Activated CD4-positive, alpha-beta T cell treated with anti-CD3 and anti-CD28 coated beads, Interleukin-2, amount 10 ng/mL, durations not matched to agents 7 days and 5 days (primary cell): ENCODE results near the gene SNX30. TPM values are rescaled to one million over a fixed set of nuclear protein-coding genes. Genes with fewer than 3 reads are reported as not detected.

Experiments used
- CTCF ChIA-PET: fragments of 350-600 bp; sonication (Branson Sonifier 250); formaldehyde crosslinking; loops from one replicate; lab custom pipeline; 2021; ENCODE audit warnings: antibody characterized with exemption; lab: Charles Lee
- POLR2A ChIA-PET: fragments of 350-600 bp; sonication (Branson Sonifier 250); formaldehyde crosslinking; loops from one replicate; lab custom pipeline; 2021; ENCODE audit warnings: antibody characterized with exemption; lab: Charles Lee
- DNase-seq: peaks from one replicate; pipeline ENCODE4 v3.0.0-alpha.2; 2020
- H3K27ac Mint-ChIP-seq: one replicate; pipeline ENCODE4 v1.8.0; 2021; ENCODE audit warnings: mild to moderate bottlenecking, moderate library complexity, mixed read lengths
- H3K27me3 Mint-ChIP-seq: one replicate; pipeline ENCODE4 v1.8.0; 2021; ENCODE audit warnings: mixed read lengths
- H3K36me3 Mint-ChIP-seq: one replicate; pipeline ENCODE4 v1.8.0; 2021; ENCODE audit warnings: low read depth, mixed read lengths
- H3K4me1 Mint-ChIP-seq: one replicate; pipeline ENCODE4 v1.8.0; 2021; ENCODE audit warnings: mixed read lengths
- H3K4me3 Mint-ChIP-seq: one replicate; pipeline ENCODE4 v1.8.0; 2021; ENCODE audit warnings: mild to moderate bottlenecking, moderate library complexity, mixed read lengths
- H3K9me3 Mint-ChIP-seq: one replicate; pipeline ENCODE4 v1.8.0; 2021; ENCODE audit warnings: mixed read lengths
- total RNA-seq, 2 experiments: library from RNA; stranded (reverse); gene quantifications; one replicate each; pipeline ENCODE4 v1.2.3, GENCODE V29; 2021

Gene SNX30
- total RNA-seq, 2 experiments from 2014 or later, result 6.9 to 7.4 TPM

DNA sequence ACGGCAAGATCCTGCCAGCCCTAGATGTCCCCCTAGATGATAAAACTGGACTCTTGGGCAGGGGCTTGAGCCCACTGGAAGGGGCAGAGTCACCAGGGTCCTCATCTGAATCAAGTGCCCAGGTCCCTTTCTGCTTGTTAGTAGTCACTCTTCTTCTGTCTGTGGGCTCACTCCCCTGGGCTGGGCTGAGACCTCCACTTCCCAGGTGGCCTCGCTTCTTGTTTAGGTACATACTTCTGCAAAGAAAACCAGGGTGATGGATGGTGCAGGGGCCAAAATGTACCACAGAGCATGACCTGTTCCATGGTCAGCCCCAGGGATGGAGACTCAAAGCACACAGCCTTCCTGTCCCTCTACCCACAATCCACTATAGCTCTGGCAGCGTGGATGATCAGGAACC, 141.0 kb downstream of the SNX30 start:
- DNase-seq, result no peak
- Mint-ChIP-seq H3K27me3 (peaks cover 51% of the 10 kb centered on the region), H3K4me1 (peaks cover 8% of the 10 kb centered on the region), H3K4me3 (no peak overlapping the region), H3K36me3 (no peaks in the 10 kb centered on the region), H3K27ac (no peak overlapping the region), H3K9me3 (no peaks in the 10 kb centered on the region)
- CTCF ChIA-PET, result interaction anchor here (2.6 kb wide), 1 partner anchor 11 kb away, joined by 10 read pairs; no protein-coding TSS in a partner anchor
- POLR2A ChIA-PET, result no interaction called here

DNA sequence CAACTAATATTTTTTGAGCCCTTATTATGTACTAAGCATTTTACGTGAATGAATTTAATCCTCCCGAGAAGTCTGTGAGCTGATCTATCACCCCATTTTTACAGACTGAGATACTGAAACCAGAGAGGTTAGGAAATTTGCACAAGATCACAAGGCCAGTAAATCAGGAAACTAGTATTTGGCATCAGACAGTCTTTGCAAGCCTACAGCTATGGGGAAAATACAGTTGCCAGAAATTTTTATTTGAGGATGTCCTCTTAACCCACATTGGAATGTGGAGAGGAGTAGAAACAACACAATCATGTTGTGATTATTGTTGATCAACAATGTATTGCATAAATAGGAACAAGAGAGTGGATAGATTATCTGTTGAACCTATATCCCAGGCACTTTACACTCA, 142.4 kb downstream of the SNX30 start:
- H3K4me1 Mint-ChIP-seq, result peaks cover 8% of the 10 kb centered on the region
- ChIA-PET CTCF (interaction anchor here (0.6 to 2.6 kb wide), 2 partner anchors 10 to 24 kb away, joined by 3 to 10 read pairs; no protein-coding TSS in a partner anchor), POLR2A (no interaction called here)
- no peak for DNase-seq
- H3K27me3 Mint-ChIP-seq, result peaks cover 53% of the 10 kb centered on the region
- no peak overlapping the region for H3K4me3 Mint-ChIP-seq
- no peaks in the 10 kb centered on the region for H3K9me3 Mint-ChIP-seq
- H3K36me3 Mint-ChIP-seq, result no peaks in the 10 kb centered on the region
- no peak overlapping the region for H3K27ac Mint-ChIP-seq

DNA sequence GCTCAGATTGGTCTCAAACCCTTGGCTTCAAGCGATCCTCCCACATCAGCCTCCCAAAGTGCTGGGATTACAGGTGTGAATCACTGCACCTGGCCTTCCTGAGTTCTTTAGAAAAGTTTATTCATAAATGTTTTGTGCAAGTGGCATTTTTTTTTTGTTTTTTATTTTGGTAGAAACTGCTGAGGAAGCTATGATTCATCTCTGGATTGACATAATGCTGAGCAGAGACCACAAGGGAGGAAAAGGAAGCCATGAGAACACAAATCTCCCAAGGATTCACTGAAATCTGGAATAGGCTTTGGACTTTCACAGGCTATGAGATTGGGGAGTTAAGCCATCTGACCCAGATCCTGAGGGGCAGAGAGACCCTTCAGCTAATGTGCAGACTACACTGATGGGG, 143.5 kb downstream of the SNX30 start:
- H3K36me3 Mint-ChIP-seq, result no peaks in the 10 kb centered on the region
- no peak overlapping the region for H3K4me3 Mint-ChIP-seq
- H3K4me1 Mint-ChIP-seq, result peaks cover 14% of the 10 kb centered on the region
- no peaks in the 10 kb centered on the region for H3K9me3 Mint-ChIP-seq
- ChIA-PET CTCF (interaction anchor here (0.8 to 2.6 kb wide), 2 partner anchors 9 kb away, joined by 3 to 10 read pairs; no protein-coding TSS in a partner anchor), POLR2A (no interaction called here)
- H3K27ac Mint-ChIP-seq, result no peak overlapping the region
- H3K27me3 Mint-ChIP-seq, result peaks cover 62% of the 10 kb centered on the region
- no peak for DNase-seq

DNA sequence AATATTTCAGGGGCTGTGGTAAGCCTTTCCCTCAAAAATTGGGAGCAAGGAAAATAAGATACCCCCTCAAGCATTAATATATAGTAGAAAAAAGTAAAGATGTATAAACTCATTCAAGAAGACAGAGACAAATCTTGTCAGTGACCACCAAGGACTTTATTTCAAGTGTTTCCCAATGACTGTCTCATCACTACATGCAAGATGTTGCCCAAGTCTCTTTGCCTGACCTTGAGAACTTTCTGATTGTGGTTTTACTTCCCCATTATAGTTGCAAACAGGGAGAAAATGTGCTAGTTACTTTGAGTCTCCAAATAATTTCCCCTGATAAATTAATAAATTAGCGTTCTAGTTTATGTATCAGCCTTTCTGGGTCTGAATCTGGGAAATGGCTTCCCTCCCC, 144.1 kb downstream of the SNX30 start:
- ChIA-PET POLR2A (no interaction called here), CTCF (interaction anchor here (0.8 kb wide), 1 partner anchor 8 kb away, joined by 3 read pairs; no protein-coding TSS in a partner anchor)
- Mint-ChIP-seq H3K4me1 (peaks cover 16% of the 10 kb centered on the region), H3K27ac (no peak overlapping the region), H3K9me3 (no peaks in the 10 kb centered on the region), H3K27me3 (peaks cover 60% of the 10 kb centered on the region), H3K4me3 (no peak overlapping the region), H3K36me3 (no peaks in the 10 kb centered on the region)
- DNase-seq, result no peak

DNA sequence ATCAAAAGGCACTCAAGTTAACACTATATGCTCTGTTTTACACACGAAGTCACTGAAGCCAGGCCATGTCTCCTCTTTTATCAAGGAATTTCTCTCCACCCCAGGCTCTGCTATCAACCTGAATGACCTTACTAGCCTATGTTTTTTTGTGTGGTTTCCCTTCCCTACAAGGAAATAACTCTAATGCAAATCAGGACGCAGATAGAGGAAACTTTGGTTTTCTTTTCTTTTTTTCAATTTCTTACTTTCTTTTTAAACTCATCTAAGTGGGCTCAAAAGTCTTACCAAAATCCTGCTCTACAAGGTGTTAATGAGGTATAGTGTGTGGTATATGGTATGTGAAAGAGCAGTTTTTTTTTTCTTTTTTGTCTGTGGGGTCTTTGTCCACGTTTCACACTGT, 145.6 kb downstream of the SNX30 start:
- H3K4me1 Mint-ChIP-seq, result peaks cover 16% of the 10 kb centered on the region
- peaks cover 55% of the 10 kb centered on the region for H3K27me3 Mint-ChIP-seq

DNA sequence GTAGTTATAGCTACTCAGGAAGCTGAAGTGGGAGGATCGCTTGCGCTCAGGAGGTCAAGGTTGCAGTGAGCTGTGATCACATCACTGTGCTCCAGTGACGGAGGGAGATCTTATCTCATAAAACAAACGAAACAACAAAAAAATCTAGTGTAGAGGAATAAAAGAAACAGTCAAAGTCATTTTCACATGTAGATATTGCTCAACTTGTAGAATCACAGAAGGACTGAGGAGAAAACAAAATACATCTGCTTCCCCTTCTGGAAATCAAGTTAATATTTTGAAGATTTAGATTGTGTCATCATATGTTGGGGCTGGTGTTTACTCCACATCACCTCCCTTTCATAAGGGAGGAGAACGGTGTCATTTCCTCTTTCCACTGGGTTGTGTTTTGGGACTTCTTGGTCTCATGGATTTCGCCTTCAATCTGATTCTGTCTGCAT, 148.3 kb downstream of the SNX30 start:
- peak; percentile 12 for DNase-seq
- ChIA-PET CTCF (no interaction called here), POLR2A (no interaction called here)
- Mint-ChIP-seq H3K27me3 (peaks cover 40% of the 10 kb centered on the region), H3K4me3 (no peak overlapping the region), H3K27ac (no peak overlapping the region), H3K9me3 (no peaks in the 10 kb centered on the region), H3K36me3 (no peaks in the 10 kb centered on the region), H3K4me1 (peaks cover 22% of the 10 kb centered on the region)

More for the DNA sequence above, 145.6 kb downstream of the SNX30 start:
- Mint-ChIP-seq H3K9me3 (no peaks in the 10 kb centered on the region), H3K27ac (no peak overlapping the region), H3K4me3 (no peak overlapping the region), H3K36me3 (no peaks in the 10 kb centered on the region)
- ChIA-PET CTCF (no interaction called here), POLR2A (no interaction called here)
- DNase-seq, result no peak

DNA sequence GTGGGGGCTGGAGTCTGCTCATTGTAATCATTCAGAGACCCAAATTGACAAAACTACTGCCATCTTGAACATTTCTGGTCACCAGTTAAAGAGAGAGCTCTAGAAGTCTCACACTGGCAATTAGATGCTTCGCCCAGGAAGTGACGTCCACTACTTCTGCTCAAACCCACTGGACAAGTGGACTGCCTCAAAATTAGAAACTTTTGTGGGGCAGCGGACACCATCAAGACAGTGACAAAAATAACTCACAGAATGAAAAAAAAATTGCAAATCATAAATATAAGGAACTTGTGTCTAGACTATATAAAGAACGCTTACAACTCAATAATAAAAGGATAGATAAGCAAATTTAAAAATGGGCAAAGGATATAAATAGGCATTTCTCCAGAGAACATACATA, 149.9 kb downstream of the SNX30 start:
- no peaks in the 10 kb centered on the region for H3K9me3 Mint-ChIP-seq
- H3K27ac Mint-ChIP-seq, result no peak overlapping the region
- POLR2A ChIA-PET, result no interaction called here
- no peak for DNase-seq
- peaks cover 22% of the 10 kb centered on the region for H3K4me1 Mint-ChIP-seq
- H3K27me3 Mint-ChIP-seq, result peaks cover 30% of the 10 kb centered on the region
- H3K4me3 Mint-ChIP-seq, result no peak overlapping the region
- CTCF ChIA-PET, result no interaction called here
- H3K36me3 Mint-ChIP-seq, result no peaks in the 10 kb centered on the region

DNA sequence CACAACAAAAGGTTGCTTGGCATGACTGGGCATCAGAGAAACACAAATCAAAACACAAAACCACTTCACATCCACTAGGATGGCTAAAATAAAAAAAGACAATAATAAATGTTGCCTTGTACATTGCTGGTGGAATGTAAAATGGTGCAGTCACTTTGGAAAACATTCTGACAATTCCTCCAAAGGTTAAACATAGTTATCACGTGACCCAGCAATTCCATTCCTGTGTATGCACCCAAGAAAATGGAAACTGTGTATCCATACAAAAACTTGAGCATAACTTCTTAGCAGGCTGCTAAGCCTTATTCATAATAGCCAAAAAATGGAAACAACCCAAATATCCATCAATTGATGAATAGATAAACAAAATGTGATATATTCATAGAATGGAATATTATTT, 150.3 kb downstream of the SNX30 start:
- Mint-ChIP-seq H3K4me3 (no peak overlapping the region), H3K27ac (no peak overlapping the region), H3K36me3 (no peaks in the 10 kb centered on the region), H3K9me3 (no peaks in the 10 kb centered on the region), H3K27me3 (peaks cover 30% of the 10 kb centered on the region), H3K4me1 (peaks cover 21% of the 10 kb centered on the region)
- POLR2A ChIA-PET, result no interaction called here
- CTCF ChIA-PET, result interaction anchor here (2.8 kb wide), 1 partner anchor 56 kb away, joined by 16 read pairs; no protein-coding TSS in a partner anchor
- no peak for DNase-seq

DNA sequence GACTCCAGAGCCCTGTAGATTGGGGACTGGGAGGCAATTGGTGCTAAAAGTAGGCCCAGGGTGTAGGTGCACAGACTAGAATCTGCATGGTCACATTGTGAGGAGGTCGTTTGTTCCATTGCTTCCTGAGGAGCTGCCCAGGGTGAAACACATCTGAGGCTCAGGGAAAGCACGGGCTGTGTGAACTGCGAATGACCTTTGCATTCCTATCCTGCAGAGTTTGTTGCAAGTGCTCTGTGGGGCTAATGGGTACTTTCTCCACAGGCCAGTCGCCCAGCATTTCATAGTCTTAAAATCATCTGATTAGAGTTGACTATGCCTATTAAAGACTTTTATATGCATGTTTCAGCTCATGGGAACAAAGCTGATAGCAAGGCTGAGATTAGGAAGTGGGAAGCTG, 154.5 kb downstream of the SNX30 start:
- CTCF ChIA-PET, result no interaction called here
- no peak overlapping the region for H3K27ac Mint-ChIP-seq
- peaks cover 8% of the 10 kb centered on the region for H3K4me1 Mint-ChIP-seq
- H3K27me3 Mint-ChIP-seq, result peaks cover 11% of the 10 kb centered on the region
- no peak overlapping the region for H3K4me3 Mint-ChIP-seq
- POLR2A ChIA-PET, result no interaction called here
- DNase-seq, result no peak
- H3K9me3 Mint-ChIP-seq, result no peaks in the 10 kb centered on the region
- H3K36me3 Mint-ChIP-seq, result no peaks in the 10 kb centered on the region

DNA sequence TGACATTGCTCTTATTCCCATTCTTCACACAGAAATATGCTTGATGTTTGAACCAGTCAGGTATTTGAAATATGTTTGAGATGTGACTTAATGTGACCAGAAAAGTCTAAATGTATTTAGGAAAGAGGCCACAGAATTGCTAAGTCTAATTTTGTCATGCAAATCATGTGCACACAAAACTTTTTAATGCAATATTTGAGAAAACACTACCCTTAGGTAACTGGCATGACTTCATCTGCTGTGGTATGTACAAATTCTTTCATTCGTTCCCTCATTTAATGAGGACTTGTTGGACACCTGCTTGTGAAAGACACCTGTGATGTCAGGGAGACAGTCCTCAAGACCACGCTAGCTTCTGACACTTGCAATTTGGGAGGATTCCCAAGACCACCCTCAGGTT, 161.2 kb downstream of the SNX30 start:
- ChIA-PET POLR2A (no interaction called here), CTCF (interaction anchor here (2.9 kb wide), 1 partner anchor 8 kb away, joined by 8 read pairs; no protein-coding TSS in a partner anchor)
- Mint-ChIP-seq H3K27me3 (peaks cover 10% of the 10 kb centered on the region), H3K36me3 (no peaks in the 10 kb centered on the region), H3K4me3 (no peak overlapping the region), H3K27ac (no peak overlapping the region), H3K9me3 (no peaks in the 10 kb centered on the region), H3K4me1 (no peaks in the 10 kb centered on the region)
- no peak for DNase-seq

DNA sequence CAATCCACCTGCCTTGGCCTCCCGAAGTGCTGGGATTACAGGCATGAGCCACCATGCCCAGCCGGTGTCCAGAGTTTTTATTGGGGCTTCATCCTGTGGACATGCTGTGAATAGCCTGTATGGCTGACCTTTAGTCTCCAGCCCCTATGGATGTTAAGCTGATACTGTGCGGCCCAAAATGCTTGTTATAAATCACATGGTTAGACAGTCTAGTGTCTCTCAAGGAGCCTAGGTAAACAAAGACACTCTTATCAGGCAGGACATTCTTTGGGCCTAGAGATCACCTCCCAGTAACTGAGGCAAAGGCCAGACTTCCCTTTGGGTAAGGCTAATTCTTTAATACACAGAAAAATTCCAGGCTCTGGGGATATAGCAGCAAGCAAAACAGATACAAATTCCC, 162.1 kb downstream of the SNX30 start:
- ChIA-PET CTCF (interaction anchor here (2.9 kb wide), 1 partner anchor 9 kb away, joined by 8 read pairs; no protein-coding TSS in a partner anchor), POLR2A (no interaction called here)
- DNase-seq, result no peak
- Mint-ChIP-seq H3K36me3 (no peaks in the 10 kb centered on the region), H3K9me3 (no peaks in the 10 kb centered on the region), H3K27me3 (peaks cover 13% of the 10 kb centered on the region), H3K4me3 (no peak overlapping the region), H3K4me1 (no peaks in the 10 kb centered on the region), H3K27ac (no peak overlapping the region)

DNA sequence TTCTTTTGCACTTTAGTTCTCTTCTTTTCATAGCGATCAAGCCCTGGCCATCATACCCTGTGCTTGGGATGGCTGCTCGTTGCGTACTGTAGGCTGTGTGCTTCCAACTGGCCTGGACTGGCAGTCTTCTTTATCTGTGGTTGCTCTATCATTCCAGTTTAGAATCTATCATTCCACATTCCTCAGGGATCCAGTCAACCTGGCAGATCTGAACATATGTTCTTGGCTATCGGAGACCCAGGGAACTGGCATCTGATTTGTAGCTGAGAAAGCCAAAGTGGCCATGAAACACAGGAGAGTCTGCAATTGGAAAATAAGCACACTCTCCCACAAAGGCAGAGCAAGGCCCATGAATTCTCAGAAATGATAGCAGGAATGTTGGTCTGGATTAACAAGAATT, 162.8 kb downstream of the SNX30 start:
- Mint-ChIP-seq H3K36me3 (no peaks in the 10 kb centered on the region), H3K27me3 (peaks cover 13% of the 10 kb centered on the region), H3K27ac (no peak overlapping the region), H3K4me1 (no peaks in the 10 kb centered on the region), H3K9me3 (no peaks in the 10 kb centered on the region), H3K4me3 (no peak overlapping the region)
- ChIA-PET POLR2A (no interaction called here), CTCF (interaction anchor here (0.6 to 2.9 kb wide), 2 partner anchors 10 to 16 kb away, joined by 3 to 8 read pairs; no protein-coding TSS in a partner anchor)
- no peak for DNase-seq

DNA sequence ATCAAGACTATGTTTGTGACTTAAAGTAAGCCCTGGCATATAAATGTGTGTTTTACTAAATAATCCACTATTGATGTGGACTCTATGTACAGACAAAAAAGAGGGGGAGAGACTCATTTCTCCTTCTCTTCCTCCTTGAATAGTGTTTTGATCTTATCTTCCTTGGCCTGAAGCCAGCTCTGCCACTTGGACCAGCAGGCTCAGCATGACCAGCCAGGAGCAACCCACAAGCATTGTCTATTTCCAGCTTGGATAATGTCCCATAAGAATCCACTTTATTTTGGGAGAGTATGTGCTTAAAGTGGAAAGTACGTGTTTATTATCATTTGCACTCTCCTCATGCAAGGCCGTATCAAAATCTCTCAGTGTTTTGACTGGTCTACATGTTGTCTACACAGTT, 164.0 kb downstream of the SNX30 start:
- Mint-ChIP-seq H3K4me3 (no peak overlapping the region), H3K27me3 (peaks cover 13% of the 10 kb centered on the region), H3K9me3 (no peaks in the 10 kb centered on the region), H3K4me1 (no peaks in the 10 kb centered on the region), H3K27ac (no peak overlapping the region), H3K36me3 (no peaks in the 10 kb centered on the region)
- CTCF ChIA-PET, result no interaction called here
- no peak for DNase-seq
- POLR2A ChIA-PET, result no interaction called here
